ENCODE results near the gene EML3. TPM values are rescaled to one million over a fixed set of nuclear protein-coding genes. Genes with fewer than 3 reads are reported as not detected.

Gene EML3
- total RNA-seq, 3 donors from 2014 or later: 34.7 to 58.7 (median 35.7) TPM

DNA sequence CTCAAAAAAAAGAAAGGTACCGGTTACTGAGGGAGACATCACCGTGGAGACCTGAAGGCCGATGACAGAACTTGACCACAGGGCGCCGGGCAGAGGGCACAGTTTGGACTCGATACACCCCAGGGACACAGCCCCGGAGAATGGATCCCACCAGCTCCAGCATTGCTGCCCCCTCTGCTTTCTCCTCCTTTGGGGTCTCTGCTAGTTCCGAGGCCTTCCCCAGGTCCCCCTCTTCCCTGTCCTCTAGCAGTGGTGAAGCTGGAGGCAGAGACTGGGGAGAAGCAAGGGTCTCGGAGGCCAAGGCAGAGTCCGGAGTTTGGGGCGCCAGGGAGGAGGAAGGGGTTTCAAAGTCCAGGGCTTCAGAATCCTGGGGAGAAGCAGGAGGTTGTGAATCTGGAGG, 34.0 kb downstream of the EML3 start:
- H3K4me3 ChIP-seq: no peak overlapping the region
- no peaks in the 10 kb centered on the region for H3K27me3 ChIP-seq
- peak overlapping the region in 1 of 2 donors; percentile 45 for H3K27ac ChIP-seq
- no peak for DNase-seq (ENCODE audit: low spot score in 2 of 2)
- H3K9me3 ChIP-seq: no peaks in the 10 kb centered on the region
- peaks cover 0 to 9% of the 10 kb centered on the region in 2 donors for H3K4me1 ChIP-seq
- intact Hi-C loops (cut with DNase I; ENCODE audit: low total_unique reads): no loop called here
- no peaks in the 10 kb centered on the region for H3K36me3 ChIP-seq
- TF ChIP-seq POLR2AphosphoS5 (IDR thresholded peaks at IDR 0.05) (no peak), POLR2A (IDR thresholded peaks at IDR 0.05) (no peak)
- TF ChIP-seq, protein P1, sequence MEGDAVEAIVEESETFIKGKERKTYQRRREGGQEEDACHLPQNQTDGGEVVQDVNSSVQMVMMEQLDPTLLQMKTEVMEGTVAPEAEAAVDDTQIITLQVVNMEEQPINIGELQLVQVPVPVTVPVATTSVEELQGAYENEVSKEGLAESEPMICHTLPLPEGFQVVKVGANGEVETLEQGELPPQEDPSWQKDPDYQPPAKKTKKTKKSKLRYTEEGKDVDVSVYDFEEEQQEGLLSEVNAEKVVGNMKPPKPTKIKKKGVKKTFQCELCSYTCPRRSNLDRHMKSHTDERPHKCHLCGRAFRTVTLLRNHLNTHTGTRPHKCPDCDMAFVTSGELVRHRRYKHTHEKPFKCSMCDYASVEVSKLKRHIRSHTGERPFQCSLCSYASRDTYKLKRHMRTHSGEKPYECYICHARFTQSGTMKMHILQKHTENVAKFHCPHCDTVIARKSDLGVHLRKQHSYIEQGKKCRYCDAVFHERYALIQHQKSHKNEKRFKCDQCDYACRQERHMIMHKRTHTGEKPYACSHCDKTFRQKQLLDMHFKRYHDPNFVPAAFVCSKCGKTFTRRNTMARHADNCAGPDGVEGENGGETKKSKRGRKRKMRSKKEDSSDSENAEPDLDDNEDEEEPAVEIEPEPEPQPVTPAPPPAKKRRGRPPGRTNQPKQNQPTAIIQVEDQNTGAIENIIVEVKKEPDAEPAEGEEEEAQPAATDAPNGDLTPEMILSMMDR (IDR thresholded peaks at IDR 0.05): no peak

DNA sequence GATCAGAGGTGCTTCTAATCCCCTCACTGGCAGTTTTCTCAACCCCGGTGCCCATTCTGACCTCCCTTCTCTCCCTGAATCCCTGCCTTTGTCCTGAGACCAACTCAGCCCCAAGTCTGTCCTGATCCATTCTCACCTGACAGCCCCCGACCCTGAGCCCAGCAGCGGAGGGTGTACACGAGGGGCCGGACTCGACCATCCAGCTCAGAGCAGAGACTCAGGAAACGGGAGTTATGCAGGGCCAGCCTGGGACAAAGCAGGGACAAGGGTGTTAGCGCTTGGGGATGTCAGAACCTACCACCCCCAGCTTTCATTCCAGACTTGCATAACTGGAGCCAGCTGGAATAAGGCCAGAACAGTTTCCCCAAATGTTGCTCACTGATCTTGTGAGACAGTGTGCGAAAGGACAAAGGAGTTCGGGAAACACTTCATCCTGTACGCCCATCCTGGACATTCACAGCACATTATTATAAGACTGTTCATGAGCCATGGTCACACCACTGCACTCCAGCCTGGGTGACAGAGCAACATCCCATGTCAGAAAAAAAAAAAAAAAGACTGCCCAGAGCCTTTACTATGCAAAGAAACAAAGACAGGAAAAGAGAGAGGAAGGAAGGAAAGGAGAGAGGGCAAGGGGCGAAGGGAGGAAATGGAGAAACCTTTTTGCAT, 35.4 kb downstream of the EML3 start:
- intact Hi-C loops (cut with DNase I; ENCODE audit: low total_unique reads): no loop called here
- Histone ChIP-seq H3K36me3 (no peaks in the 10 kb centered on the region), H3K27me3 (no peaks in the 10 kb centered on the region), H3K4me1 (peaks cover 0 to 9% of the 10 kb centered on the region in 2 donors), H3K4me3 (peak overlapping the region in 1 of 3 donors; percentile 87), H3K9me3 (no peaks in the 10 kb centered on the region), H3K27ac (peak overlapping the region; percentile 61 to 95)
- TF ChIP-seq POLR2A (IDR thresholded peaks at IDR 0.05) (no peak), POLR2AphosphoS5 (IDR thresholded peaks at IDR 0.05) (no peak)
- TF ChIP-seq, protein P1 (IDR thresholded peaks at IDR 0.05): no peak
- no peak for DNase-seq (ENCODE audit: low spot score in 2 of 2)

DNA sequence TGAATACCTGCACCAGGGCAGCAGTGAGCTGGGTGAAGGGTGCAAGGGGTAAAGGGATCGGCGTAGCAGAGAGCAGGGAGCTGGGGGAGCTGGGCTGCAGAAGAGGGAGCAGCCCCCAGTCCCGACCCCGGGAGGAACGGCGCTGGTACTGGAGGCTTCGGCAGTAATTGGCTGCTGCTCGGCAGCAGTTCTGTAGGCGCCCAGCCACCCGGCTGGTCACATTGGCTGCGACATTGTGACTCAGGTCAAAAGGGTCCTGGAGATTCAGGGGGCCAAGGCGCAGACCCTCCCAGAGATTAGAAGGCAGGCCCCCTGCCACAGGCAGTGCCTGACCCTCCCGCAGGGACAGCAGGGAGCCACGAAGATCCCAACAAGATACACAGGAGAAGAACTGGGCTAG, 36.7 kb downstream of the EML3 start:
- H3K36me3 ChIP-seq: no peaks in the 10 kb centered on the region
- intact Hi-C loops (cut with DNase I; ENCODE audit: low total_unique reads): no loop called here
- no peaks in the 10 kb centered on the region for H3K27me3 ChIP-seq
- H3K4me3 ChIP-seq: peak overlapping the region in 2 of 3 donors; percentile 87 to 88
- no peak for DNase-seq (ENCODE audit: low spot score in 2 of 2)
- peak overlapping the region; percentile 61 to 95 for H3K27ac ChIP-seq
- no peaks in the 10 kb centered on the region for H3K9me3 ChIP-seq
- TF ChIP-seq POLR2AphosphoS5 (IDR thresholded peaks at IDR 0.05): no peak
- no peak for TF ChIP-seq POLR2A (IDR thresholded peaks at IDR 0.05)
- TF ChIP-seq, protein P1 (IDR thresholded peaks at IDR 0.05): no peak
- peaks cover 0 to 9% of the 10 kb centered on the region in 2 donors for H3K4me1 ChIP-seq

DNA sequence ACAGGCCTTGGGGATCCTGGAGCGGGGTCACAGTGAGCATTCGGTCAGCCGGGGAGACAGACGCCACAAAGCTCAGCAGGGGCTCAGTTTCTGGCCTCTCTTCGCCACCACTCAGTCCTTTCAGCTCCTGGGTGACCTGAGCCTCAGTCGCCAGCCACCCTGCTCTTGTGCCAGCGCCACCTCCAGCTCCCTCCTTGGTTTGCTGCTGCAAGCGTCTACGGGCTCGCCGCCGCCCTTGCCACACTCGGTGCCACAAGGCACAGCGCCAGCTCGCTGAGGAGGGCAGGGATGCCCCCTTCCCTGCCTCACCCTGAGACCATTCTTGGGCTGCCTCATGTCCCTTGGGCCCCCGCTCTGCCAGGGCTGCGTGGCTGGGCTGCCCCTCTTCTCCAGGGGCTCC, 37.4 kb downstream of the EML3 start:
- no peaks in the 10 kb centered on the region for H3K9me3 ChIP-seq
- TF ChIP-seq POLR2A (IDR thresholded peaks at IDR 0.05): no peak
- no peak for TF ChIP-seq POLR2AphosphoS5 (IDR thresholded peaks at IDR 0.05)
- TF ChIP-seq, protein P1 (IDR thresholded peaks at IDR 0.05): no peak
- no peak for DNase-seq (ENCODE audit: low spot score in 2 of 2)
- intact Hi-C loops (cut with DNase I; ENCODE audit: low total_unique reads): no loop called here
- H3K36me3 ChIP-seq: no peaks in the 10 kb centered on the region
- H3K4me3 ChIP-seq: peak overlapping the region; percentile 76 to 88 (median 87)
- peaks cover 0 to 9% of the 10 kb centered on the region in 2 donors for H3K4me1 ChIP-seq
- no peaks in the 10 kb centered on the region for H3K27me3 ChIP-seq
- H3K27ac ChIP-seq: peak overlapping the region; percentile 90 to 95

DNA sequence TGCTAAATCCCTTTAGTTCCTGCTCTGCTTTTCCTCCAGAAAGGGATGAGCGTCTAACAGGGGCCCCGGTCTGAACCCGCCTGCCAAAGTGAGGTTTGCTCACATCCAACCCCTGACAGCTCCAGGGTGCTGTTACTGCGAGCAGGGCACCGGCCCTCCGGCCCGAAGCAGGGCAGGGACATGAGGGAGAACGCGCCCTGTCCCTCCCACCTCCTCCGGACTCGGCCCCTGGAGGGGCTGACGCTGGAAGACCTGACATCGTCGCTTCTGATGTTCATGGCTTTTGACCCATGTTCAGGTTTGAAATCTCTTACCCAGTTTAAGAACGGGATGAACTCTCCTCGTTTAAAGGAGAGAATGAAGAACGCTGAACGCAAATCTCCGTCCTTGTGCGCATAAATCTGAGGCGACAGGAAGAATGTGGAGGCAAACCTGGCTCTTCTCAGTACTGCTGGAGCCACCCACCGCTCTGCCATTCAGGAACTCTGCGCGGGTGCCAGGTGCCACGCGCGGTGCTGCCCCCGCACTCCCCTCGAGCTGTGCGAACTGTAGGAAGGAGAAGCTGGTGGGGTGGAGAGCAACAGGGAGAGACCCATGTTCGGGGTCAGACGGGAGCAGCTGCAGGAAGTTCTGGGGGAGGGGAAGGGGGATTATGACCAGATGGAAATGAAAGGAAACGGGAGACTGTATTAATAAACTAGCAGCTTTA, 38.1 kb downstream of the EML3 start:
- peak overlapping the region; percentile 90 to 95 for H3K27ac ChIP-seq
- H3K36me3 ChIP-seq: no peaks in the 10 kb centered on the region
- peak overlapping the region; percentile 76 to 88 (median 87) for H3K4me3 ChIP-seq
- DNase-seq (ENCODE audit: low spot score in 2 of 2): peak in 1 of 2 donors; percentile 32
- H3K9me3 ChIP-seq: no peaks in the 10 kb centered on the region
- peaks cover 0 to 9% of the 10 kb centered on the region in 2 donors for H3K4me1 ChIP-seq
- peak in 1 of 3 donors; percentile 23 for TF ChIP-seq POLR2AphosphoS5 (IDR thresholded peaks at IDR 0.05)
- no peak for TF ChIP-seq POLR2A (IDR thresholded peaks at IDR 0.05)
- TF ChIP-seq, protein P1 (IDR thresholded peaks at IDR 0.05): no peak
- intact Hi-C loops (cut with DNase I; ENCODE audit: low total_unique reads): no loop called here
- H3K27me3 ChIP-seq: no peaks in the 10 kb centered on the region
